ENCODE measurements around the gene METTL9. TPM values are rescaled to one million over a fixed set of nuclear protein-coding genes. Genes with fewer than 3 reads are reported as not detected.
"Not testable (repeated sequence)": the region's sequence is repeated elsewhere in the genome, so short reads cannot be mapped to it uniquely, and the experiment has no call there.

METTL9 gene
- total and polyA plus RNA-seq, 2 of the 4 experiments (the other 2 are of a cell fraction), result 54.8 to 95.5 TPM

- no peaks in the 10 kb centered on the region for H3K9me1 ChIP-seq (ENCODE audit: insufficient read depth, low read length)
- no peaks in the 10 kb centered on the region for H3K79me1 ChIP-seq (ENCODE audit: low read depth in 1 of 2, low read length in 2 of 2)
- no peak overlapping the region for H3K14ac ChIP-seq (replicated peaks; ENCODE audit: low read depth, low read length)
- H2BK15ac ChIP-seq (ENCODE audit: low read depth, low read length), result no peak overlapping the region
- no TSS peak for BruUV-seq (replicated peaks)
- no peak for ATAC-seq (ENCODE audit: low read depth)
- intact Hi-C loops (cut with micrococcal nuclease), result loop anchor here (1.0 to 5.0 kb wide), 3 partner anchors 55 to 217 kb away; no protein-coding TSS in a partner anchor
- no peak overlapping the region for H2BK120ac ChIP-seq (ENCODE audit: low read depth, low read length)
- H2AFZ ChIP-seq (replicated peaks; ENCODE audit: low read length, poor library complexity), result no peak overlapping the region
- dilution Hi-C loops (cut with HindIII; ENCODE audit: low sequenced_read_pairs, unreplicated experiment), result no loop called here
- 88% methylated on average over 3 of the region's 8 CpGs; no CpG with 5 or more reads in 1 of the 2 experiments for WGBS, 2 experiments (ENCODE audit: extremely low coverage in 2 of 2, insufficient read length in 1 of 2)
- H4K20me1 ChIP-seq (ENCODE audit: insufficient read depth, low read length), result no peaks in the 10 kb centered on the region
- H4K8ac ChIP-seq (ENCODE audit: low read depth in 2 of 2, low read length in 2 of 2), result no peak overlapping the region
- no peak overlapping the region for H4K5ac ChIP-seq (ENCODE audit: low read depth, low read length)
- DNase-seq, result no peak
- H4K91ac ChIP-seq (ENCODE audit: insufficient read depth, low read depth, low read length), result no peak overlapping the region
- no peak overlapping the region for H3K4ac ChIP-seq (ENCODE audit: low read depth, low read length)
- H3K9me3 ChIP-seq (ENCODE audit: control insufficient read depth, insufficient read depth, low read length), result no peaks in the 10 kb centered on the region
- no peak overlapping the region for H3K4me2 ChIP-seq (ENCODE audit: low read depth, low read length)
- H2AK9ac ChIP-seq (replicated peaks; ENCODE audit: low read depth, low read length, poor library complexity), result no peak overlapping the region
- ChIA-PET POLR2A (ENCODE audit: unreplicated experiment) (no interaction called here), CTCF (interaction anchor here (0.6 to 0.7 kb wide), 9 partner anchors 17 to 793 kb away, joined by 3 to 7 read pairs (median 4); no protein-coding TSS in a partner anchor)
- no peak overlapping the region for H3K18ac ChIP-seq (ENCODE audit: low read depth, low read length)
- TF ChIP-seq MAFK (IDR thresholded peaks at IDR 0.05; ENCODE audit: low read depth, low read length) (no peak), RFX5 (IDR thresholded peaks at IDR 0.05; ENCODE audit: low read depth, low read length) (no peak), NFE2L2 (IDR thresholded peaks at IDR 0.05; ENCODE audit: low read depth, low read length) (no peak)
- TF ChIP-seq, protein P1, sequence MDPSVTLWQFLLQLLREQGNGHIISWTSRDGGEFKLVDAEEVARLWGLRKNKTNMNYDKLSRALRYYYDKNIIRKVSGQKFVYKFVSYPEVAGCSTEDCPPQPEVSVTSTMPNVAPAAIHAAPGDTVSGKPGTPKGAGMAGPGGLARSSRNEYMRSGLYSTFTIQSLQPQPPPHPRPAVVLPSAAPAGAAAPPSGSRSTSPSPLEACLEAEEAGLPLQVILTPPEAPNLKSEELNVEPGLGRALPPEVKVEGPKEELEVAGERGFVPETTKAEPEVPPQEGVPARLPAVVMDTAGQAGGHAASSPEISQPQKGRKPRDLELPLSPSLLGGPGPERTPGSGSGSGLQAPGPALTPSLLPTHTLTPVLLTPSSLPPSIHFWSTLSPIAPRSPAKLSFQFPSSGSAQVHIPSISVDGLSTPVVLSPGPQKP (IDR thresholded peaks at IDR 0.05; ENCODE audit: borderline replicate concordance, low read depth, low read length), result no peak
- H3K4me3 ChIP-seq (ENCODE audit: insufficient read depth, low read depth, low read length), result no peak overlapping the region
- no peak overlapping the region for H2BK20ac ChIP-seq (ENCODE audit: low read depth, low read length)
- H3K27ac ChIP-seq (ENCODE audit: insufficient read depth, low read length), result no peak overlapping the region
- no peak overlapping the region for H2AK5ac ChIP-seq (ENCODE audit: low read depth, low read length)
- H3K4me1 ChIP-seq (ENCODE audit: control insufficient read depth, insufficient read depth, low read length), result no peaks in the 10 kb centered on the region
- in situ Hi-C loops (cut with MboI; ENCODE audit: low sequenced_read_pairs), result loop anchor here (5.0 to 10.0 kb wide), 2 partner anchors 120 to 1112 kb away; no protein-coding TSS in a partner anchor
- H2BK5ac ChIP-seq (ENCODE audit: low read depth, low read length, poor library complexity, severe bottlenecking), result no peak overlapping the region
- H3K23ac ChIP-seq (ENCODE audit: low read depth, low read length), result no peak overlapping the region
- no peaks in the 10 kb centered on the region for H3K36me3 ChIP-seq (ENCODE audit: control insufficient read depth, insufficient read depth, low read length)
- H3K56ac ChIP-seq (ENCODE audit: extremely low read depth, insufficient read depth, low read length), result no peak overlapping the region
- peaks cover 2% of the 10 kb centered on the region; the same call in 1 of the 2 replicates for H3K27me3 ChIP-seq (ENCODE audit: control insufficient read depth, insufficient read depth, low read length)
- no peak overlapping the region for H3K9ac ChIP-seq (ENCODE audit: low read depth, low read length)
These were observed 14.6 kb upstream of the METTL9 start for GRCh38 chr16:21584817-21585216.

DNA sequence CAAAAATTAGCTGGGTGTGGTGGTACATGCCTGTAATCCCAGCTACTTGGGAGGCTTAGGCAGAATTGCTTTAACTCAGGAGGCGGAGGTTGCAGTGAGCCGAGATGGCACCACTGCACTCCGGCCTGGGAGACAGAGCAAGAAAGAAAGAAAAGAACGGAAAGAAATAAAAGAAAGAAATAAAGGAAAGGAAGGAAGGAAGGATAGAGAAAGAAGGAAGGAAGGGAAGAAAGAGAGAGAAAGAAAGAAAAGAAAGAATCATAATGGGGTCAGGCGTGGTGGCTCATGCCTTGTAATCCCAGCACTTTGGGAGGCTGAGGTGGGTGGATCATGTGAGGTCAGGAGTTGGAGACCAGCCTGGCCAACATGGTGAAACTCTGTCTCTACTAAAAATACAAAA is 10.8 kb upstream of the METTL9 start:
- dilution Hi-C loops (cut with HindIII; ENCODE audit: low sequenced_read_pairs, unreplicated experiment); H3K14ac ChIP-seq (replicated peaks; ENCODE audit: low read depth, low read length); POLR2A ChIA-PET (ENCODE audit: unreplicated experiment); H4K20me1 ChIP-seq (ENCODE audit: insufficient read depth, low read length); H4K91ac ChIP-seq (ENCODE audit: insufficient read depth, low read depth, low read length); H2BK5ac ChIP-seq (ENCODE audit: low read depth, low read length, poor library complexity, severe bottlenecking); H3K4ac ChIP-seq (ENCODE audit: low read depth, low read length); ATAC-seq (ENCODE audit: low read depth); H2BK15ac ChIP-seq (ENCODE audit: low read depth, low read length); H2AK5ac ChIP-seq (ENCODE audit: low read depth, low read length); H2BK20ac ChIP-seq (ENCODE audit: low read depth, low read length); H4K5ac ChIP-seq (ENCODE audit: low read depth, low read length); H3K18ac ChIP-seq (ENCODE audit: low read depth, low read length); H3K79me1 ChIP-seq (ENCODE audit: low read depth in 1 of 2, low read length in 2 of 2); H3K36me3 ChIP-seq (ENCODE audit: control insufficient read depth, insufficient read depth, low read length); H3K9me3 ChIP-seq (ENCODE audit: control insufficient read depth, insufficient read depth, low read length); H3K4me3 ChIP-seq (ENCODE audit: insufficient read depth, low read depth, low read length); H3K27me3 ChIP-seq (ENCODE audit: control insufficient read depth, insufficient read depth, low read length); H3K23ac ChIP-seq (ENCODE audit: low read depth, low read length); H3K27ac ChIP-seq (ENCODE audit: insufficient read depth, low read length); intact Hi-C loops (cut with micrococcal nuclease); H3K9ac ChIP-seq (ENCODE audit: low read depth, low read length); DNase-seq; CTCF ChIA-PET; H2AK9ac ChIP-seq (replicated peaks; ENCODE audit: low read depth, low read length, poor library complexity); H3K9me1 ChIP-seq (ENCODE audit: insufficient read depth, low read length); H2AFZ ChIP-seq (replicated peaks; ENCODE audit: low read length, poor library complexity); BruUV-seq (replicated peaks); H3K56ac ChIP-seq (ENCODE audit: extremely low read depth, insufficient read depth, low read length); H3K4me1 ChIP-seq (ENCODE audit: control insufficient read depth, insufficient read depth, low read length); H2BK120ac ChIP-seq (ENCODE audit: low read depth, low read length); H3K4me2 ChIP-seq (ENCODE audit: low read depth, low read length); H4K8ac ChIP-seq (ENCODE audit: low read depth in 2 of 2, low read length in 2 of 2): not testable (repeated sequence)
- WGBS, 2 experiments (ENCODE audit: extremely low coverage in 2 of 2, insufficient read length in 1 of 2), result 62 to 92% methylated on average over 1 to 4 of the region's 5 CpGs
- in situ Hi-C loops (cut with MboI; ENCODE audit: low sequenced_read_pairs), result loop anchor here (10.0 kb wide), 1 partner anchor 116 kb away; no protein-coding TSS in a partner anchor
